IPS-NIHi11 (cell line): ENCODE results near the gene EIF2B1.
A peak's percentile ranks its signal among the peaks of the same experiment; 100 is the strongest.
"Not testable (repeated sequence)": the region's sequence is repeated elsewhere in the genome, so short reads cannot be mapped to it uniquely, and the experiment has no call there.

Source experiments
- DNase-seq: peaks from one replicate; pipeline ENCODE4 v3.0.0; 2012; ENCODE audit warnings: mixed read lengths, low spot score

Gene EIF2B1

DNA sequence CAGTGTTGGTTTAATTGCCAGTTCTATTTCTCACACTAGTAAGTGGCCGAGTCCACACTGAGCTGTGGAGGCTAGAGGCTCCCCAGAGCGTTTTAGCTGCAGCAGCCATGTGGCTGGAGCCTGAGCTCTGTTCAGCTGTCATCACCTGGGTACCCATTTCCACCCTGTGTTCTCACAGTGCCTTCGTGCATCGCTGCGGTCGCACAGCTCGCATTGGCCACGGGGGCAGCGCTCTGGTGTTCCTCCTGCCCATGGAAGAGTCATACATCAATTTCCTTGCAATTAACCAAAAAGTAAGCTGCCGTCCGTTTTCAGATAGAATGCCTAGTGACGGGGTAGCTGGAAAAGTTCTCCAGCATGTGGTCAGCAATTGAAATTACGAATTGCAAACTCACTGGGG, 15.9 kb downstream of the EIF2B1 start:
- DNase-seq: no peak

DNA sequence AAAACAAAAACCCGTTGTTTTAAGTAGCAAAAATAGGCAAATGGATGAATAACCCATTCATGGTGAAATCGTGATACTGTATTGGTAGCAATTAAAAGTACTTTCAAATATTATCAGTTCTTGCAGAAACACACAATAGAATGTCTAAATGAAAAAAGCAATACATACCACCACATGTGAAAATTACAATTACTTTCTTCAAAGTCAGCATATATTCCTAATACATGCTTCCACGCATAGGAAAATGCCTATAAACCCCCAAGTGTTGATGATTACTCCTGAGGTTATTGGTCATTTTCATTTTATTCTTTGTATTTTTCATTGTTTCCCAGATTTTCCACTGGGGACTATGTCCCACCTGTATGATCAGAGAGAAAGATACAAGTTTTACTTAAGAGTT, 16.3 kb downstream of the EIF2B1 start:
- no peak for DNase-seq

DNA sequence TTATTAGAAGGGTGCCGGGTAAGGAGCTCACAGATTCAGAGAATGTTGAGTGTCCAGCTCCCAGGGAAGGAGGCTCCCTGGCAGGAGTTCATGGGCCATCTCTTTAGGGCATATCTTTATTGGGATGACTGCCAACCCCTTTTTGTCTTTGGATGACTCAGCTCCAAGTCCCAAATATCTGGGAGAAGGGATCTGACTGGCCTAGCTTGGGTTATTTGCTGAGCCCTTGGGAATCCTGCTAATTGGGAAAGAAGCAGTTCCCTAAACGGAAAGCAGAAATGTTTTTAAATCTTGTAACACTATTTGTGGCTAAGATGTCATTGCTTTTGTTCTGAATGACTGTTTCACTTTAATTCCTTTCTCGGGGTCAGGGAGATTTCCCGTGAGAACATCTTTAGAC, 19.0 kb downstream of the EIF2B1 start:
- no peak for DNase-seq

DNA sequence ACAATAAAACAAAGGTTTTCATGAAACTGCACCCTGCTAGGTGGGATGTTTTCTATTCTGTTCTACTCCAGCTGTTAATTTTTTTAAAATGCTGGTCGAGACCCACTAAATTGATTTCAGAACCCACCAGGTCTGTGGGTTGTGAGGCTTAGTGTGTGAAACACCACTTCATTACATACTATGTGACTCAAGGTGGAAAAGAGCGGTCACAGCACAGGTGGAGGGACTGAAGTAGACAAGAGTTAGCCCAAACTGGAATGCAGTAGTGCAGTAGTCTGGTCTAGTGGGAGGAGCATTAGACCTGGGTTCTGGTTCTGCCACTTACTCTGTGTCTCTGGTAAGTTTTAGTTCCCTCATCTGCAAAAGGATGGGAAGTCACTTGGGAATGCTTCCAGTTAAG, 19.4 kb downstream of the EIF2B1 start:
- no peak for DNase-seq

DNA sequence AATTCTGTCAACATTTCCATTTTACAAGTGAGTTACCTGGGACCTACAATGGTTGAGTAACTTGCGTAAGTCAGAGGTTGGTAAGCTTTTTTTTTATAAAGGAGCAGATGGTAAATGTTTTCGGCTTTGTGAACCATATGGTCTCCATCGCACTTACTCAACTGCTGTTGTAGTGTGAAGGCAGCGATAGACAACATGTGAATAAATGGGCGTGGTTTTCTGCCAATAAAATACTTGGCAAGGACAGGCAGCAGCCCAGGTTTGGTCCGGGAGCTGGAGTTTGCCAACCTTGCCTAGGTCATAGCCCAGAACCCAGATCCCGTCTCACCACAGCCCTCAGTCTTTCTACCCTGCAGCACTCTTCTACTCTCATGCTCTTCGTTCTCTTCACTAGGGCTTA, 25.3 kb downstream of the EIF2B1 start:
- no peak for DNase-seq

DNA sequence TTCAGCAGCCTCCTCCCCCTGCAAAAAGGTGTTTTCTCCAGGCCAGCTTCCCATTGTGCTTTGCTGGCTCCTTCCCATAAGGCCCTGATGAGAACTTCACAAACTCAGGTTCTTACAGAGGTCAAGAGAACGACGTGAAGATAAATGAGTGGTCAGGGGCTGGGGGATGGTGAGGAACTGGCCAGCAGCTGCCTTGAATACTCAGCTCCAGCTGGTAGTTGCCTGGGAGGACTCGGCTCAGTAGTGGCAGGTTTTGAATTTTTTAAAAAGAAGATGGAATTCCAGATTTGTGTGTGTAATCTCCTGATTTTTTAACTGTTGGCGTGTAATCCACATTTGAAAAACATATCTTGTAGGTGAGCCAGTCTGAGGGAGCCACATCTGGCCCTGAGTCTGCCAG, 25.7 kb downstream of the EIF2B1 start:
- DNase-seq: no peak

DNA sequence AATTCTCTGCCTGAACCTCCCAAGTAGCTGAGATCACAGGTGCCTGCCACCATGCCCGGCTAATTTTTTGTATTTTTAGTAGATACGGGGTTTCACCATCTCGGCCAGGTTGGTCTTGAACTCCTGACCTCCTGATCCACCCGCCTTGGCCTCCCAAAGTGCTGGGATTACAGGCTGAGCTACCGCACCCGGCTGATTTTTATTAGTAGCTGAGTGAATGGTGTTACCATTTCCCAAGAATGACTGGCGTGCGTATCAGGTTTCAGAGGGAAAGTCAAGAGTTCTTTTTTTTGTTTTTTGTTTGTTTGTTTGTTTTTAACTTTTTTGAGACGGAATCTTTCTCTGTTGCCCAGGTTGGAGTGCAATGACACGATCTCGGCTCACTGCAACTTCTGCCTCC, 30.0 kb downstream of the EIF2B1 start:
- DNase-seq: not testable (repeated sequence)

DNA sequence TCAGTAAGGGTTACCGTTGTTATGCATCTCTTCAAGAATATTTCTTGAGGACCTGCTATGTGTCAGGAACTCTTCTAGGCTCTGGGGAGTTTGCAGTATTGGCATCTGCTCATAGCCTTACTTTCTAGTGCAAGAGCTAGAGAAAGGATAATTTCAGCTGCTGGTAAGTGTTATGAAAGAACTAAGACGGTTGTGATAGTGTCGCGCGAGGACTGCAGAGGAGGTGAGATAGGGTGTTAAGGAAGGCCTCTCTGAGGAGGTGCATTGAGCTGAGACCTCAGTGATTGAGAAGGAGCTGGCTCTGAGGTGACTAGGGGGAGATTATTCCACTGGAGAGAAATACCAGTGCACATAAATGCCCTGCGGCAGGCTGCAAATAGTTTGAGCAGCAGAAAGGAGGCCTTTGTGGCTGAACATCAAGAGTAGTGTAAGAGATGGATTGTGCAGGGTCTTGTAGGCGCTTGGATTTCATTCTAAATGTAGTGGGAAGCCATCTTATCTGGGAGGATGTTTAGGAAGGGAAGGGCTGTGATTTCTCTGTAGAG, 30.8 kb downstream of the EIF2B1 start:
- DNase-seq: no peak

DNA sequence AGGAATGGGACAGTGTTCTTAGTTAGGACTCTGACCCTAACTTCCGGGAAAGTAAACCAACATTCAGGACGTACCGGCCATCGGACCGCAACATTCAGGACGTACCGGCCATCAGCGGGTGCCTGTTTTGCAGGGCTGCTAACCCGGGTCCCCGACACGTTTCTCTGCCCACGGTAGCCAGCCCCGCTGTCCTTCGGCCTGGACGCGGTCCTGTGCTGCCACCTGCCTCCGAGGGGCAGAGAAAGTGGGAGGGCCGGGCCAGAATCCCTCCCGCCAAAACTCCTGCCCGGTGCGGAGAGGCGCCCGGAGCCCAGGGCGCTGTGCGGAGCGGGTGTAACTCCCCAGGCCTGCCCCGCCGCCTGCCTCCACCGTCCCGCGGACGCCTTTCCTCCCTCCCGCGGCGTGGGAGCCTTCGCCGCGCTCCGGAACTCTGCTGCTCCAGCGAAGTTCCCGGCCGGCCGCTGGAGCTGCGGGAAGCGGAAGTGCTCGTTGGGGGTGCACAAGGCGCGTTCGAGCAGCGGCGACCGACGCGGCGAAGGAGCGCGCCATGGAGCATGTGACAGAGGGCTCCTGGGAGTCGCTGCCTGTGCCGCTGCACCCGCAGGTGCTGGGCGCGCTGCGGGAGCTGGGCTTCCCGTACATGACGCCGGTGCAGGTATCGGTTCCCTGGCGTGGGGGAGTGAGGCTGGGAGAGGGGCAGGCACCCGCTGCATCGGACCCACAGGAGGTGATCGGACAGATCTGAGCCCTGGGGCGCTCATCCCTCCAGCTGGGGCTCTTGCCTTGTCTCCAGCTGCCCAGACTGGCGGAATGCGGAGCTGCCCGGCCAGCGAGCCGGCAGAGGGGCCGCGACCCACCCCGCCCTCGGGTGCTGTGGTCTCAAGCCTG, 31.6 kb downstream of the EIF2B1 start, which contains the start of gene DDX55:
Gene DDX55 (plus strand): TSS at position 498 of the 888 bp plus-strand sequence. CDS start 50 bp downstream, at position 548.
- peak; percentile 88 for DNase-seq

DNA sequence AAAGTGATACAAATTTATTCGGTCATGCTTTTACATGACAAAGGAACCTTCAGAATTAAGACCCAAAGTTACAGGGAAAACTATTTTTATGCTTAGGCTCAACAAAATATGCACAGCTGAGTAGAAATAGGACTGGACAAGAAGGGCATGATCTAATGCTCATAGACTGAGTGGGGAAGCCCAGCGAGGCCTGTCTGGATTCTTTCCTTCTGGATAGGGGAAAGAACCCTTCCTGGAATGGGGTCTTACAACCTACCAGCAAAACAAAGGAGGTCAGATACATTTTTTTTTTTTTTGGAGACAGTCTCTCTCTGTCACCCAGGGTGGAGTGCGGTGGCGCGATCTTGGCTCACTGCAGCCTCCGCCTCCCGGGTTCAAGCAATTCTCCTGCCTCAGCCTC, 33.8 kb downstream of the EIF2B1 start:
- DNase-seq: no peak

DNA sequence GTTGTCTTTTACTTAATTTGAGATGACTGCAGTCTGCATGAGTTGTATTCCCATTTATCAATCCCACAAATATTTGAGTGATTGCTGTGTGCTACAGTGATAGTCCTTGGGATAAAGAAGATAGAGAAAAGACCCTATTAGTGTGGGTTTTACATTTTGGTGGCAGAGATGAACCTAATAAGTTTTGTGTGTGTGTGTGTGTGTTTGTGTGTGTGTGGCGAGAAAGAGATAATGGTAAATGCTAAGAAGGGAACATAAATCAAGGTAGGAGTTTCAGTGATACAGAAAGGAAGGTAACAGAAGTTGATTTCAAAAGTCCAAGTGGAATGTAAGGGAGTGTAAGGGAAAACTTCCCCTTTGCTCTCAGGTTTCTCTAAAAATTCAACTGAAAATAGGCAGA, 34.2 kb downstream of the EIF2B1 start:
- no peak for DNase-seq

DNA sequence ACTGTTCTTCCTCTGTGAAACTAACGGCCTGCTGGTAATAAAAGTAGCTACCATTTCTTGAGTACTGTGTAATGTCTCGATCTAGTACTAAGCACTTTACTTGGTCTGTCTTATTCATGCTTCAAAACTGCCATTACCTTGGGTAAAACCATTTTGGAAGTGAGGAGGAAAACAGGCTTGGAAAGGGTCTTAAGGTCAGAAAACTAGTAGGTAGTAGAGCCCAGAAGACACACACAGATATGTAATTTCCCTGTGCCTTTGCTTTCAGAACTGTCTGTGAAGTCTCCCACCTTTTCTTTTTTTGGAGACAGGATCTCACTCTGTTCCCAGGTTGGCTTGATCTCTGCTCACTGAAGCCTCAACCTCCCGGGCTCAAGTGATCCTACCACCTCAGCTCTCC, 35.0 kb downstream of the EIF2B1 start:
- DNase-seq: no peak

DNA sequence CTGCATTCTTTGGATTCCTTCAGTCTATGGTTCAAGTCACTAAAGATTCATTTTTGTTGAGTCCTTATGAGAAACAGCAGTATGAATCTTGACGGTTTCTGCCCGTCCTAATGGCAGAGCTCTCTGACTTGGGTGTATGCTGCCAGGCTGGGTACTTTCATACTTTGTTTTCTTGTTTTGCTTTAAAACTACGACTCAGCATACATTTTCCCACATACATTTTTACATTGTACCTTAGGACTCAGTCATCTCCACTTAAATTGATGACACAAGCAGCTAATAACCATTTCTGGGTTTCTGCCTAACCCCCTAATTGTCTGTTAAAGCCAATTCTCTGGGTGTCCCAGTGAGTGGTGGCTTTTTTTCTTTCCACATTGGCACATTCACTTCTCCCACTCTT, 36.4 kb downstream of the EIF2B1 start:
- DNase-seq: no peak

DNA sequence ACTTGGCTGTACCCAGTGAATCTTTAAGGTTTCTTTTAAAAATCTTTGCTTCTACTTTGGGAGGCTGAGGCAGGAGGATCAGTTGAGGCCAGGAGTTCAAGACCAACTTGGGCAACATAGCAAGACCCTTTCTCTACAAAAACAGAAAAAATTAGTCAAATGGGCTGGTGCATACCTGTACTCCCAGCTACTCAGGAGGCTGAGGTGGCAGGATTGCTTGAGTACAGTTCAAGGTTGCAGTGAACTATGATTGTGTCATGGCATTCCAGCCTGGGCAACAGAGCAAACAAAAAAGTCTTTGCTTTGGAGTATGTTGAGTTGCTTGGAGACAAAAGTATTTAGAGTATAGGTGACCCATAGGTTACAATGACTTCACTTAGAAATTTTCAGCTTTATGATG, 37.8 kb downstream of the EIF2B1 start:
- DNase-seq: no peak

DNA sequence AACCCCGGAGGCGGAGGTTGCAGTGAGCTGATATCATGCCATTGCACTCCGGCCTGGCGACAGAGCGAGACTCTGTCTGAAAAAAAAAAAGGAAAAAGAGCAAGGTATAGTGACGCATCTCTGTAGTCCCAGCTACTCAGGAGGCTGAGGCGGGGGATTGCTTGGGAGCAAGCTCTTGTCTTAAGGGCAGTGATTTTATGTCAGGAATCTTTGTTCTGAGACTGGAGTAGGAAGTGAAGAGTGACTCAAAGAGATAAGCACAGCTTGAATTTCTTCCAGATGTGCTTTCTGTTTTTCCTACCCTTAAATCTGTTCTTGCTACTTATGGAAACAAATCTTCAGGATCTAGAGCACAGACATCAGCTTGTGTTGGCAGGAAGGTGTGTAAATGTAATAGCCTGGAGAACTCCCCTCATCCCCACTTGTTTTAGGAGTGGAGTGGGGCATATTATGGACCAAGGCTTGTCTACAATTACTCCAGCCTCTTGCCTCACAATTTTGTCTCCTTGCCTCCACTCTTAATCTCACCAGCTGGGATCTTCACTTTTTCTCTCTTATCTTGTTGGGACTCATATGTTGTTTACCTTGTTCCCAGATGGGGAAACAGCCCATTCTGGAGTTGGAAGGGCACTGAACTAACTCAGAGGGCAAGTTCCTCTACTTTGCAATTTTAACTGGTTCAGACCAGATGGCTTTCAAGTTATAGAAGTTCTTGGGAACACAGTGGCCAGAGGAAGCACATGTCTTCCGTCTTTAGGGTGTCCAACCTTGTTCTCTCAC, 41.6 kb downstream of the EIF2B1 start:
- no peak for DNase-seq

DNA sequence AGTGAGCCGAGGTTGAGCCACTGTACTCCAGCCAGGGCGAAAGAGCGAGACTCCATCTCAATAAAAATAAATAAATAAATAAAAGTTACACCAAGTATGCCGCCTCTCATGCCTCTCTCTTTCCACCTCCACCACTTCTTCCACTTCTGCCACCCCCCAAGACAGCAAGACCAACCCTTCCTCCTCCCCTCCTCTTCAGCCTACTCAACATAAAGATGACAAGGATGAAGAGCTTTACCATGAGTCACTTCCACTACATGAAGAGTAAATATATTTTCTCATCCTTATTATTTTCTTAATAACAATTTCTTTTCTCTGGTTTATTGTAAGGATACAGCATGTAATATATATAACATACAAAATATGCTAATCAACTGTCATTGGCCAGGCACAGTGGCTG, 52.7 kb downstream of the EIF2B1 start:
- DNase-seq: no peak

DNA sequence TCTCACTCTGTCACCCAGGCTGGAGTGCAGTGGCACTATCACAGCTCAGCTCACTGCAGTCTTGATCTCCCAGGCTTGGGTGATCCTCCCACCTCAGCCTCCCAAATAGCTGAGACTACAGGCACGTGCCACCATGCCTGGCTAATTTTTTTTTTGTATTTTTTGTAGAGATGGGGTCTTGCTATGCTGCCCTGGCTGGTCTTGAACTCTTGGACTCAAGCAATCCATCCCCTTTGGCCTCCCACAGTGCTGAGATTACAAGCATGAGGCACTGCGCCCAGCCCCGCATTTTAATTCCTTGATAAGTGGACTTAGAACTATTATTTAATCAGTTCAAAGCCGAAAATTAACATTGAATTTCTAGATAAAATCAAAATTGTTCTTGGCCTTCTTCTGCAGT, 54.7 kb downstream of the EIF2B1 start:
- DNase-seq: not testable (repeated sequence)

DNA sequence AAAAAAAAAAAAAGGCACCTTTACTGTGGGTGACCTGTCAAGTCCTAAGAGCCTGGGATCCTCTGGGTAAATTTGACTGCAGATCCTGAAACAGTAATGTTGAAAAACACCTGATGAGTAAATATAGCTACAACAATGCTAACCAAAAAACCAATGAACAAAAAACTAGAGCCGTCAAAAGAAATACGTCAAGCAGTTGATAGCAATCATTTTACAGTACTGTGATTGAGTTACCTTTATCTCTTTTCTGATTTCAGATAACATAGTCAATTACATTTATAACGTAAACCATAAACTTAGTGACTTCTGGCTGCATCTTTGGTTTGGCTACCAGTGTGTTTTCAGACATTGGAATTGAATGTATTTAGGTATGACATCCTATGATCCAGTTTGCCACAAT, 55.2 kb downstream of the EIF2B1 start:
- no peak for DNase-seq

DNA sequence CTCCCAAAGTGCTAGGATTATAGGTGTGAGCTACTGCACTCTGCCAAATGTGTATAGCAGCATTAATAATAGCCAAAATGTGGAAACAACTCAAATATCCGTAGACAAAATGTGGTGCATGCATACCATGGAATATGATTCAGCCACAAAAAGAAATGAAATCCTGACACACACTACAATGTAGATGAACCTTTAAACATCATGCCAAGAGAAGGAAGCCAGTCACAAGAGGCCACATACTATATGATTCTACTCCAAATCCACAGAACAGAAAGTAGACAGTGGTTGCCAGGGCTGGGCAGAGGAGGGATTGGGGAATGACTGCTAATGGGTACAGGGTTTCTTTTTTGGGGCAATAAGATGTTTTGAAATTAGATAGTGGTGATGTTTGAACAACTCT, 56.9 kb downstream of the EIF2B1 start:
- DNase-seq: no peak

DNA sequence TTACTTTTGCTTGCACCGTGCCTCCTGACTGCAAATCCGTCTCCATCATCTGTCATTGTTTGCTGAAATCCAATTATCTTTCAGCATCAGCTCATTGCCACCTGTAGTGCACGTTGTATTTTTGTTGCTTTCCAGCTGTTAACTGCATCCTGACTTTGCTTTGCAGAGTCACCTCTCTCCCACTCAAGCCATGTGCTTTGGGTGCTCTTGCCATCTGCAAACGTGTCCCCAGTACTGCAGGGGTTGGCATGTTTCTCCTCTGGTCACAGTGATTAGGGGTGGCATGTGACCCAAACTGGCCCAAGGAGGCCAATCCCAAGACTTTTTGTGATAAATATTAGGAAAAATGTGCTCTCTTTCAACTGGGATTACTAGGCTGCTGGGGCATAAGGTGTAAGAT, 59.6 kb downstream of the EIF2B1 start:
- DNase-seq: no peak

DNA sequence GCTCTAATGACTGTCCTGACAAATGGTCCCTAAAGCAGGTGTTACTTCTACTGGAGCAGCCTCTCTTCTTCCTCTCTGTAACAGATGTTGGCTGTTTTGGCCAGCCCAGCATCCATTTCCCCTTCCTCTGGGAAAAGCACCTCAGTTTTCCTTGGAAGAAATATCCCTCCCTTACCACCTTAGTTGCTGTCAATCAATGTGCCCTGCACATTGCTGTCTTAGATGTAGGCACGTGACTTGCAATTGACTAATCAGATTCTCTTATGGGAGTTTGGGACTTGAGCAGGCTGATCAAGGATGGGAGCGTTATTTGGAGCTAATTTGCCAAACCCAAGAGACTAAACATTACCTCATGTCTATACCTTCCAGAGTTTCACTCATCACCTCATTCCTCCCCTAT, 61.1 kb downstream of the EIF2B1 start:
- DNase-seq: no peak

DNA sequence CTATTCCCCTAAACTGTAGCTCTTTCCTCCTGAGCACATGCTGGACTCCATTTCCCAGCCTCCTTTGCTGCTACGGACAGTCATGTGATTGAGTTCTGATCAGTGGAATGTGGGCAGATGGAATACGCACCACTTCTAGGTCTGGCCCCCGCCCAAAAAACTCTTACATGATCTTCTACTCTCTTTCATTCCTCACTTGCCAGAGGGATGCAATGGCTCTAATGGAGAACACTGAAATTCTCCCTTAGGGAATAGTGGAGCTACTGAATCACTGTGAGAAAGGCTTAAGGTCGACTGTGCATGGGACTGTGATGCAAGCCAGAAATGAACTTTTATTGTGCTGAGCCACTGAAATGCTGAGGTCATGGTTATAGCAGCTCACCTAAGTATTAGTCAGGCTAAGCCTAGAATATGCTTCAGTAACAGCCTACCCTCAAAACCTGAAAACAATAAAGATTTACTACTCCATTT, 62.1 kb downstream of the EIF2B1 start:
- peak; percentile 56 for DNase-seq
